HG02840 (cell line): ENCODE data around the gene TSC2.
"Not testable (repeated sequence)": the region's sequence is repeated elsewhere in the genome, so short reads cannot be mapped to it uniquely, and the experiment has no call there.

Source experiments
- ATAC-seq: cut with Tn5 transposase; IDR thresholded peaks from one replicate; pipeline ENCODE4 v1.9.1; 2021; ENCODE audit warnings: mild to moderate bottlenecking, moderate library complexity, moderate number of reproducible peaks; ENCODE audit not compliant: unreplicated experiment, low FRiP score

TSC2 gene

GRCh38 chr16:2095918-2096582 is 48.3 kb downstream of the TSC2 start:
- ATAC-seq: no peak

- no peak for ATAC-seq
Measured at GRCh38 chr16:2096853-2097595, 49.2 kb downstream of the TSC2 start.

GRCh38 chr16:2097689-2098088 is 49.9 kb downstream of the TSC2 start:
- ATAC-seq: not testable (repeated sequence)

- not testable (repeated sequence) for ATAC-seq
Measured at GRCh38 chr16:2101581-2101980, 53.8 kb downstream of the TSC2 start.

GRCh38 chr16:2102471-2102870 is 54.7 kb downstream of the TSC2 start:
- no peak for ATAC-seq

- not testable (repeated sequence) for ATAC-seq
Measured at GRCh38 chr16:2104464-2104863, 56.7 kb downstream of the TSC2 start.

GRCh38 chr16:2105291-2105690 is 57.5 kb downstream of the TSC2 start:
- not testable (repeated sequence) for ATAC-seq

- ATAC-seq: not testable (repeated sequence)
Measured at GRCh38 chr16:2105769-2106168, 58.0 kb downstream of the TSC2 start.

- not testable (repeated sequence) for ATAC-seq
Measured at GRCh38 chr16:2106211-2106610, 58.4 kb downstream of the TSC2 start.

GRCh38 chr16:2107121-2107790 is 59.5 kb downstream of the TSC2 start:
- not testable (repeated sequence) for ATAC-seq

- ATAC-seq: not testable (repeated sequence)
Measured at GRCh38 chr16:2107791-2108125, 60.0 kb downstream of the TSC2 start.

GRCh38 chr16:2108446-2109270 is 60.9 kb downstream of the TSC2 start:
- not testable (repeated sequence) for ATAC-seq

GRCh38 chr16:2109271-2109580 is 61.4 kb downstream of the TSC2 start:
- not testable (repeated sequence) for ATAC-seq

GRCh38 chr16:2109872-2110271 is 62.1 kb downstream of the TSC2 start:
- ATAC-seq: not testable (repeated sequence)

- not testable (repeated sequence) for ATAC-seq
Measured at GRCh38 chr16:2110332-2111008, 62.7 kb downstream of the TSC2 start.

GRCh38 chr16:2111009-2111353 is 63.2 kb downstream of the TSC2 start:
- not testable (repeated sequence) for ATAC-seq

GRCh38 chr16:2111412-2112335 is 63.9 kb downstream of the TSC2 start:
- not testable (repeated sequence) for ATAC-seq

GRCh38 chr16:2112539-2113106 is 64.8 kb downstream of the TSC2 start:
- ATAC-seq: not testable (repeated sequence)

- not testable (repeated sequence) for ATAC-seq
Measured at GRCh38 chr16:2114225-2114624, 66.4 kb downstream of the TSC2 start.
